HG03558 (cell line): Measurements from ENCODE around the gene SLC22A12.

ENCODE experiments used
- ATAC-seq: cut with Tn5 transposase; IDR thresholded peaks from one replicate; pipeline ENCODE4 v1.9.1; 2021; ENCODE audit warnings: moderate number of reproducible peaks; ENCODE audit not compliant: unreplicated experiment; ENCODE audit errors: extremely low read depth

Gene SLC22A12

DNA sequence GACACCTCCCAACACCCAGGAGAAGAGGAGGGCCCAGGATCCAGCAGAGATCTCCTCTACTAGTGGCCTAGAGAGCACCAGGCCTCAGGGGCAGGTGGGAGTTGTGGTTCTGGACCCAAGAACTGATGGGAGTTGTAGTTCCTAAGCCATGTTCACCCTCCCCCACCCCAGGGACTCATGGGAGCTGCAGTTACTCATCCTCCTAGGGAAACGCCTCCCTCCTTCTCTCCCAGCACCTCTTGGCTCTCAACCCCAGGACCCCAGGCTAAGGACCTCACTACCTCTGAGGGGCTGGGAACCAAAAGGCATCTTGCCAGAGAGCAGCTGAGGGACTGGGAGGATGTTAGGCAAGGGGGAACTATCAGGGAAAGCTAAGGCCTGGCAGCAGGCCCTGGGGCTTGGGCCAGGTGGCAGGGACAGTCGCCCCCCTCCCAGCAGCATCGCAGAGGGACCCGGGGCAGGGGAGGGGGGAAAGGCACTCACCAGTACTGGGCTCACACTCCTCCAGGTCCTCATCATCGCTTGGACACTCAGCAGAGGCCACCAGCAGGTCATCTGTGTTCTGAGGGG lies 28.9 kb downstream of the SLC22A12 start:
- no peak for ATAC-seq

DNA sequence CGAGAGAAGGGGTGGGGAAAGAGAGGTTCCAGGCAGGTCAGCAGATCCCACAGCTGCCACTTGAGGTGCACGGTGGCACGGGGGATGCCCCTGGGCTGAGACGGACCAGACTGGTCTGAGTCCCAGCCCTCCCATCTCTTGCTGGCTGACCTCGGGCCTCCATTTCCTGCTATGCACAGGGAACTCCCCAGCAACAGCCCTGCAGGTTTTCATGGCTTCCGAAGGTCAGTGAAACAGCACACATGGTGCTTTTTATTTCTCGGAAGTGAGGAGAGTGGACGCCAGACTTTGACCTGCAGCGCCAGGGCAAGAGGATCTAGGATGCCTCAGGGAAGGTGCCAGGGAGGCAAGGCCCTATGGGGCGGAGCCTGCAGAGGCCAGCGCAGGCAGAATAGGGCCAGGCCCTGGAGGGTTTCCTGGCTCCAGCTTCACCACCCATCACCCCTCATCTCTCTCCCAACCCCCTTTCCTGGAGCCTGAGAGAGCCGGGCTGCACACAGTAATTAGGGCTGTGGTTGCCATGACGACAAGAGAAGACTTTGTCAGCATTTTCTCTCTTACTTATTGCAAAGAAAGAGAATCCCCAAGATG lies 29.5 kb downstream of the SLC22A12 start:
- no peak for ATAC-seq

DNA sequence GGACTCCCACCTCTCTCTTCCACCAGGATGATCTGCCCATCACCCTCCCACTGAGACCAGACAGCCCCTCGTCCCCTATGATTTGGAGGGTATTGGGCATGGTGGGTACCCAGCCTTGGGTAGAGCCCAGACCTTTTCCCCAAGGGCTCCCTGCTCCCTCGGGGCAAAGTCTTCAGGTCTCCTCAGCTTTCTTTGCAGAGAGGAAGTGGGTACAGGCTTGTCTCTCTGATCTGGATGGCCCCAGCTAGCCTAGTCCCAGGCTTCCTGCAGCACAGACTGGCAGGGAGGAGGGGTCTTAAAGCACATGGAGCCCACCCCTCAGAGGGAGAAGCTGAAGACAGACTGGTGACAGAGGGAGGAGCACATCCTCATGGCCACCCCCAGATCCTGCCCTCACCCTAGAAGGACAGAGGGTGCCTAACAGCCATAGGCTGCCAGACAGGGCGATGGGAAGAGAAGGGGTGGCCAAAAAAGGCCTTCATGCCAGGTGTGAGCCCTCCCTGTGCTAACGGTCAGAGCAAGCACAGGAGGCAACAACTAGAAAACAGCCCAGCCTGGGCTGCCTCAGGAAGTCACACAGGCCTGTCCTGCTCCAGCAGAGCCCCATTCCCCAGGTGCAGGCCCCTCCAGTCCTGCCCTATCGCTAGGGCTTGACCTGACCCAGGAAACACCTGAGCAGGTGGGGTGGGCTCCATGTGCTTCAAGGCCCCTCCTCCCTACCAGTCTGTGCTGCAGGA lies 30.4 kb downstream of the SLC22A12 start:
- no peak for ATAC-seq

DNA sequence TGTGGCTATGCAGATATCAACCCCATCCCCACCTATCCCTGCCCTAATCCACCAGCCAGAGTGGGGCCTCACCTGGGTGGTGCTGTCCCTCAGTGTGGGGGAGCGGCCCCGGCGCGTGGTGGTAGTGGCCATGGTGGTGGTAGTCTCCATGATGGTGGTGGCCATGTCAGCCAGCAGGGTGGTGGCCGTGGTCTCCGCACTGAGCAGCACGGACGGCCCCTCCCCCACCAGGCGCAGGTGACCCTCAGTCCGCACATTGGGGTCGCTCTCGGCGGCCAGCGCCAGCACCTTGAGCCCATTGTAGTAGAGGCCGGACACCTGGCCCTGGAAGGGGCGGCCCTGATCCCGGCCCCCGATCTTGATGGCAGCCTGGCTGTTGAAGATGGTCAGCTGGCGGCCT lies 31.7 kb downstream of the SLC22A12 start:
- no peak for ATAC-seq

DNA sequence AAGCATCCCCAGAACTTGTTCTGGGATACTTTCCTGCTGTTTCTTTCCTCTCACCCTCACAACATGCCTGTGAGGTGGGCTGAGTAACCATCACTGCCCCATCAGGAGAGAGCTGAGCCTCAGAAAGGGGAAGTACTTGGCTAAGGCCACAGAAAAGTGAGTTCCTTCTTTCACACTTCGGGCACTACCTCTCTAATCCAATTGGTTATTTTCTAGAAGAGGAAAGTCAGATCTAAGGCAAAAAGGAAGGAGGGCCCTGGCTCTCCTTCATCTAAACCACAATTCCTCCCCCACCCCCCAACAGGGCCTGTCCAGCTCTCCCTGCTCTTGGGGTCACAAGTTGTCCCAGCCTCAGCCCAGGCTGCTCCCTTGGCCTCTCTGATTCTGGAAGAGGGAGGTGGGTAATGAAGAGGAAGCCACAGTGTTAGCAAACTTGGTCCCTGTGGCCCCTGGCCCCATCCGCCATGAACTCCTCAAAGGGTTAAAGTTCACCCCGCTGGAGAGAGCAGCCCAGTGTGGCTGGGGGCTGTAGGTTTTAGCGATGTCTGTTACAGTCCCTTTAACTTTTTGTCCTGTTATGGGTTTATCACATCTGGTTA lies 34.0 kb downstream of the SLC22A12 start:
- ATAC-seq, result no peak

- no peak for ATAC-seq
Observed at GRCh38 chr11:64626637-64627036, 35.6 kb downstream of the SLC22A12 start.

DNA sequence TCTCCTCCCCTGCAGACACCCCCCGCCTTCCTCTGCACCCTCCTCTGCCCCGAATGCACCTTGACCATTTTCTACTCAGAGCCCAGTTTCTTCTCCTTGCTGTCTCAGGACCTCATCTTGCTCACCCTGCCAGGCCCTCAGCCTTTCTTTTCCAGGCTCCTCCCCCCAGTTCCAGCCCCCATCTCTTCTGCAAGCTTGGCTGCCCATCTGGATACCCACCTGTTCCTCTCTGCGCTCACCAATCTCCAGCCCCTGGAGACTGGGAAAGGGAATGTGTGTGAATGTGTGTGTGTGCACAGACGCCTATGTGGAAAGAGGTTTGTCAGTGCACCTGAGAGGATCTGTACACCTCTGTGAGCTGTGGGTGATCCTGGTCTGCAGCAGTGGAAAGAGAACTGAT lies 36.4 kb downstream of the SLC22A12 start:
- no peak for ATAC-seq

DNA sequence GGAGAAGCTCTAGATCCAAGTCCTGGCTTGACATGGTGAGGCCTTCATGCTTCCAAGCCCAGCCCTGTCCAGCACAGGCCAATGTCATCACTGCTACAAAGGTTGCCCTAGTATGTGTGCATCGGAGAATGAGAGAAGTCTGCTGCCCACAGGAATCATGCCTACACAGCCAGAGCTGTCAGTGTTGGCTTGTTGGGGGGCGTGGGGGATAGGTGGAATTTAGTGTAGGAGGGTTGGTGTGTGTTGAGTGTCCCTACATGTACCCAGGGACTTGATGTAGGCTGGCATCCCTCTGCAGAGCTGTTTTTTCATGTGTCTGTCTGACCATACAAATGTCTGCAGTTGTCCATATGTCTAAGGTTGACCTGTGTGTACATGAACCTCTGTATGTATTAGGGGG lies 37.6 kb downstream of the SLC22A12 start:
- ATAC-seq, result no peak

DNA sequence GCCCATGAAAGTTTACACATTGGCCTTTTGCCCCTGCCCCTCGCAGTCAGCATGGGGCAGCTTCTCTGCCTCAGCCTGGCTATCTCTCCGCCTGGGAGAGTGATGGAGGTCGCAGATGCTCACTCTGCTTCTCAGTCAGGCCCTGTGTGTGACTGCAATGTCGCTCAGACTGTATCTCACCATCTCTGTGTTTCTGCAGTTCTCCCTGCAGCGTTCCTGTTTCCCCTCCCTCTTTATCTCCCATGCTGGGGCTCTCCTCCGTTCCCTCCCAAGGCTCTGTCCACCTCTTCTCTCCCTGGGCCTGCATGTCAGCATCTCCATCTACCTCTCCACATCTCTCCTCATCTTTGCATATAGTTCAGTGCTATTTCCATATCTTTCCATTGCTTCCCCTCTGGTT lies 38.1 kb downstream of the SLC22A12 start:
- ATAC-seq, result no peak

DNA sequence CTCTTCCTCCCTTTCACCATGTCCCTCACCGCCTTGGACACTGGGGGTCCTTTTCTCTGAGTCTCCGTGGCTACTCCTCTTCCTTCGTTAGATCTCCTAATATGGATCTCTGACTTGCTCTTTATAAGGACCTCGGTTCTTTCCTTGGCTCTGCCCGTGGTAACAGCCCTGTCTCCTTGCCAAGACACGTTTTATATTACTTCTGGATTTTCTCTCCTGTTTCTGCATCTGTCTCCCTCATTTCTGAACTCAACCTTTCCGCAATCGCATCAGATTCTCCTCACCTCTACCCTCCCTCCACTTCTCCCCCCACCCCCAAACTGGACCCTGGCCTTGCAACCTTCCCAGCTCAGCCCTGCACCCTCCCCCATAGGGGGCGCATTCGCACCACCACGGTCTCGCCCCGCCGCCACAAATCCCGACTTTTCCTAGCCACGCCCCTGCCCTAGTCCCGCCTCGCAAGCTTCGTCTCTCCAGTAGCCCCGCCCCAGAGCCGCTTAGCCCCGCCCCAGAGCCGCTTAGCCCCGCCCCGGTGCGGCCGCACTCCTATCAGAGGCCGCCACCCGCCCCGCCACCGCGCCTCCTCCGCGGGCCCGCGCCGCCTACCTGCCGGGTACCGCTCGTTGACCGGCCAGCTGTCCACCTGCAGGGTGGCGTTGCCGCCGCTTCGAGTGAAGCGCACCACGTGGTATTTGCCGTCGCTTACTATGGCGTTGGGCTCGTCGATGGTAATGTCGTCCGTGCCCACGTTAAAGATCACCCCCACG lies 39.0 kb downstream of the SLC22A12 start:
- no peak for ATAC-seq

DNA sequence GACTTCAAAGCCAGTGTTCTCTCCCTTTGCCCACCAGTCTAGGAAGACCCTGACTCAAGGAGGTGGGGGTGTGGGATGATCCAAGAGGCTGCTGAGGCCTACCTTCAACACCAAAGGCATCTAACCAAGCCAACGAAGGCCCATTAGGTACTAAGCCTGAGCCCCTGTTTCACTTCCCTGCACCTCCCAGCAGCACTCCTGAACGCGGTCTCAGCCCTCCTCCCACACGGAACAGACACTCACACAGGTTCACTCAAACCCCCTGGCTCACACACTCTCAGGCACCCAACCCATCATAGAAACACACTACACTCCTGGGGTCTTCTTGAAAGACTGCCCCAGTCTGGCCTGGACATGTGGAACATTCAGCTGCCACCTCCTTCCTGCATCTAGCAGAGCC lies 40.7 kb downstream of the SLC22A12 start:
- ATAC-seq, result no peak

- no peak for ATAC-seq
Observed at GRCh38 chr11:64632237-64632636, 41.2 kb downstream of the SLC22A12 start.

DNA sequence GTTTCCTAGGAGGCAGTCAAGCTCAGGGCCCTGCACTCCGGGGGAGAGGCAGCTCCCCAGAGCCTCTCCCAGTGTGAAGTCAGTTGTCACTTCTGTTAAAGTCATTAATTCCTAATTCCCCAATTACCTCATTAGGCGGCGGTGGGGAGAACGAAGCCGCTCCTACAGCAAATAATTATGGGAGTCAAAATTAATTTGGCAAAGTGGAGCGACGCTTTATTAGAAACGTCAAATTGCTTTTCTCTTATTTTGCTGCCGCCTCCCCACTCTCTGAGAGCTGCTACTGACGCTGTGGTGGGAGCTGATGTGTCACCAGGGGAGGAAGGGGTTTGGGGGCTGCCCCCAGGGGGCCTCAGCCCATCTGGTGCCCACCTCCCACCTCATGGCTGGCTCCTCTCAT lies 41.6 kb downstream of the SLC22A12 start:
- no peak for ATAC-seq

- no peak for ATAC-seq
Observed at GRCh38 chr11:64633555-64634159, 42.6 kb downstream of the SLC22A12 start.

- ATAC-seq, result no peak
Observed at GRCh38 chr11:64637334-64638017, 46.5 kb downstream of the SLC22A12 start.

GRCh38 chr11:64638018-64638665 lies 47.1 kb downstream of the SLC22A12 start:
- ATAC-seq, result no peak

GRCh38 chr11:64638829-64639228 lies 47.8 kb downstream of the SLC22A12 start:
- ATAC-seq, result no peak

GRCh38 chr11:64639885-64640284 lies 48.9 kb downstream of the SLC22A12 start:
- no peak for ATAC-seq
